ENCODE data around the gene ARG1.

DNA sequence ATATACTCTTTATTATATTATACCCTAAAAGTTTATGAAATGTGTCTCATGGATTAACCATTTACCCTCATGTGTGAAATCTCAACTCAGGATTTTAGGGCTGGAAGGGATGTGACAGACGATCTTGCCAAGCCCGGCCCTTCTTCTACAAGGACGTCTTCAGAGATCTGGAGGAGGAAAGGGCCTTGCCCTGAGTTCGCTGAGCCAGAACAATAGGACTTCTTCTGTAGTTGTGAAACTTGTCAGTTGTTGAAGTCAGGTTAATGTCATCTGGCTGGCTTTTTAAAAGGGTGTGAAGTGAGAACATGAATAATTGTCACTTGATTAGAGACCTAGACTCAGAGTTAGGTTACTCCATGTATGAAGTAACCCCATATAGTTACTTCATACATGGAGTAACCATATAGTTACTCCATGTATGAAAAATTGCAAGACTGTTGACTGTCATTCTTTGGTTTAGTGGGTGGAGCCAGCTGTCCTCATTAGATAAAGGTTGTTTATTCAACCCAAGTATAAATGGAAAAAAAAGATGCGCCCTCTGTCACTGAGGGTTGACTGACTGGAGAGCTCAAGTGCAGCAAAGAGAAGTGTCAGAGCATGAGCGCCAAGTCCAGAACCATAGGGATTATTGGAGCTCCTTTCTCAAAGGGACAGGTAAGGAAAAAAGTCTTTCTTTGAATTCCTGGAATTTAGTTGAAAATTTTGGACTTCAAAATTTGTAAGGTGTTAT lies at the start of gene ARG1:
- TF ChIP-seq, protein P1, sequence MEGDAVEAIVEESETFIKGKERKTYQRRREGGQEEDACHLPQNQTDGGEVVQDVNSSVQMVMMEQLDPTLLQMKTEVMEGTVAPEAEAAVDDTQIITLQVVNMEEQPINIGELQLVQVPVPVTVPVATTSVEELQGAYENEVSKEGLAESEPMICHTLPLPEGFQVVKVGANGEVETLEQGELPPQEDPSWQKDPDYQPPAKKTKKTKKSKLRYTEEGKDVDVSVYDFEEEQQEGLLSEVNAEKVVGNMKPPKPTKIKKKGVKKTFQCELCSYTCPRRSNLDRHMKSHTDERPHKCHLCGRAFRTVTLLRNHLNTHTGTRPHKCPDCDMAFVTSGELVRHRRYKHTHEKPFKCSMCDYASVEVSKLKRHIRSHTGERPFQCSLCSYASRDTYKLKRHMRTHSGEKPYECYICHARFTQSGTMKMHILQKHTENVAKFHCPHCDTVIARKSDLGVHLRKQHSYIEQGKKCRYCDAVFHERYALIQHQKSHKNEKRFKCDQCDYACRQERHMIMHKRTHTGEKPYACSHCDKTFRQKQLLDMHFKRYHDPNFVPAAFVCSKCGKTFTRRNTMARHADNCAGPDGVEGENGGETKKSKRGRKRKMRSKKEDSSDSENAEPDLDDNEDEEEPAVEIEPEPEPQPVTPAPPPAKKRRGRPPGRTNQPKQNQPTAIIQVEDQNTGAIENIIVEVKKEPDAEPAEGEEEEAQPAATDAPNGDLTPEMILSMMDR (IDR thresholded peaks at IDR 0.05): no peak
- no peak for TF ChIP-seq EP300 (IDR thresholded peaks at IDR 0.05)
- no peak for TF ChIP-seq POLR2A (IDR thresholded peaks at IDR 0.05)

Measured in tibial nerve (tissue), 4 donors.